Skin epidermis (tissue), 12 donors: ENCODE data around the gene BRPF1.

Source experiments
- H3K27ac ChIP-seq, 21 experiments: fragments of 200-600 bp; sonication (generic) in 11 of 21; one replicate each; pipeline ENCODE4 v1.5.0; 2020; ENCODE audit warnings: mild to moderate bottlenecking in 3 of 21, inconsistent platforms in 2 of 21, moderate library complexity in 2 of 21
- H3K4me3 ChIP-seq, 7 experiments: fragments of 200-600 bp; sonication (generic) in 2 of 7; one replicate each; pipeline ENCODE4 v1.5.0; 2020; ENCODE audit warnings: inconsistent platforms in 2 of 7, mild to moderate bottlenecking in 2 of 7, moderate library complexity in 1 of 7

BRPF1 gene

DNA sequence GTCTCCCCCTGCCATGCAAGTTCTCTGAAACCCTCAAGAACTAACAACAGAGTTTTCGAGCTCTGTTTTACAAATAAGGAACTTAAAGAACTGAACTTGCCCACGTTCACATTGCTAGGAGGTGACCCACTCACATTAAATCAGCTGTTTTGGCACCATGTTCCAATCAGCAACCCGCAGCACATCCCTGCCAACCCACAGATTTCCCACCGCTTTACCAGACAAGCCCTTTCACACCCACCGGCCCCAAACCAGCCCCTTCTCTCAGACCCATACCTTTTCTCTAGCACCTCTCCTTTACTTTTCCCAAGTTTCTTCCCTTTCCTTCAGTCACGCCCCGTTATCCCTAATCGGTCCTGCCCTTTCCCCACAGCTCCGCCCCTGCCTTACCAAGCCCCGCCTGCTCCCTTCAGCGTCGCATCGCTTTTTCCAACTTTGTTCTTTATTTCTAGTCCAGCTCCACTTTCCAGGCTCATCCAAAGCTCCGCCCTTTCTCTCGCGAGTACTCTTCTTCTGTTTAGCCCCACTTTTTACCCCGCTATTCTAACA lies 804 bp upstream of the BRPF1 start:
- peak overlapping the region; percentile 70 to 100 (median 92) for H3K4me3 ChIP-seq
- peak overlapping the region in 20 of 21 experiments; percentile 27 to 100 (median 98) for H3K27ac ChIP-seq

DNA sequence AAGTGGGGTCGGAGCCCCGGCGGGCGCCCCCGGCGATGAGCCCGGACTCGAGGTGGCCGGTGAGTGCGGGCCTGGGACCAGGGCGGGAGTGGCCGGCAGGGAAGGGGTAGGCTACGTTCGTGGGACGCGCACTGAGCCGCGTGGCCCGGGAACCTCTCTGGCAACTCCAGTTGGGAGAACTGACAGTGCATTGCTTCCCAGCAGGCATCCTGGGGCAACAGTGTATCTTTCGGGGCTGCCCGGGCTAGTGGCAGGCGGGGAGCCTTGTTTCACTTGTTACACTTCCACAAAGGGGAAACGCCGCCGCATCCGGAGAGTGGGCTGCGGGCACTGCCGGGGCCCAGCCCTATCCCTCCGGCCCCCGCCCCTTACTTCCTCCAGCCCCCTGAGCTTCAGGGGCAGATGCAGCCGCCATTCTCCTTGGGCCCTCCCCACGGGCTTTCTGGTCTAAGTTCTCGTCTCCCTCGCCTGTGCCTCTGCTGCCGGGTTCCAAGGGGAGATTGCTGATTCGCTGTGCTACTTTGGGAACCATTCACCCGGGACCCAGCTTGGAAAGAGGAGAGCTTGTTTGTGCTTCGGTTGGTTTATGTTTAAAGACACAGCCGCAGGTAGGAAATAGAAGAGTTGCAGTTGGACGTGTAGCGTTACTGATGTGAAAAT lies 675 bp downstream of the BRPF1 start:
- peak overlapping the region; percentile 93 to 100 (median 99) for H3K27ac ChIP-seq

DNA sequence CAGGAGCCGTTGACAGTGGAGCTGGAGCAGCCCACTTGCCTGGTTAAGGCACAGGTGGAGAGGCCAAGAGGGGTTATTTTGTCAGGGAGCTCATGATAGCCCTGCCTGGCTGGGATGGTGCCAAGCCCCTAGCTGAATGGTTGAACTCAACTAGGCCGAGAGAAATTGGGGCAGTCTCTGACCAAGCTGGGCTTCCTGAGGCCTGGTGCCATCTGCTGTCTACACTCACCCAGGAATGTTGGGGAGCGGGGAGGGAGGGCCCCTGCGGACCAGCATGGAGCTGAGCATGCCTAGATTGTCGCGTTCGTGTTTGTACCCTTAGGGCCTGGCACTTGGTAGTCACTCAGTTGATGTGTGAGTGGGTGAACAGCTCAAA lies 1.2 kb downstream of the BRPF1 start:
- Histone ChIP-seq H3K27ac (peak overlapping the region in 18 of 21 experiments; percentile 93 to 100 (median 99)), H3K4me3 (peak overlapping the region; percentile 70 to 100 (median 92))

More for the DNA sequence above, 675 bp downstream of the BRPF1 start:
- peak overlapping the region; percentile 70 to 100 (median 92) for H3K4me3 ChIP-seq

DNA sequence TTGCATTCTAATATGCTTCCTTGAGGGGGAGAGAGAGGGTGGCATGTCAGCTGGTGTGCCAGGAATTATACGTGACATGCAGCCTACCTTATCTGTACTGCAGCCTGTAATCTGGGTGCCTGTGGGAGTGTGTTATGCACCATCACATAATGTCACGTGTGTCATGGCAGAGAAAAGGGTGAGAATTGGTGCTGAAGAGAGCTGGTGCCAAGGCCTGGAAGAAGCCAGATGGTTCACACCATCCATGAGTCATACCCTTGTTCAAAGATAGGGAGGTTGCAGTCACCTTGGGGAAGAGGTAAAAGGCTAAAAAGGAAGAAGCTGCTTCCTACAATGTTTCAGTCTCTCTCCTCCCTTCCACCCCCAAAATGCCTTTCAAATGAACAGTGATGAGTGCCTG lies 5.3 kb downstream of the BRPF1 start:
- Histone ChIP-seq H3K4me3 (no peak overlapping the region), H3K27ac (no peak overlapping the region)

DNA sequence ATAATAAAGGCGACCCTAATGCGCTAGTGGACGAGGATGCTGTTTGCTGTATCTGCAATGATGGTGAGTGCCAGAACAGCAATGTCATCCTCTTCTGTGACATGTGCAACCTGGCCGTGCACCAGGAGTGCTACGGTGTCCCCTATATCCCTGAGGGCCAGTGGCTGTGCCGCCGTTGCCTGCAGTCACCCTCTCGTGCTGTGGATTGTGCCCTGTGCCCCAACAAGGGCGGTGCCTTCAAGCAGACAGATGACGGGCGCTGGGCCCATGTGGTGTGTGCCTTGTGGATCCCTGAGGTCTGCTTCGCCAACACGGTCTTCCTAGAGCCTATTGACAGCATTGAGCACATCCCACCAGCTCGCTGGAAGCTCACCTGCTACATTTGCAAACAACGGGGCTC lies 7.6 kb downstream of the BRPF1 start:
- no peak overlapping the region for H3K27ac ChIP-seq
- H3K4me3 ChIP-seq, result no peak overlapping the region

DNA sequence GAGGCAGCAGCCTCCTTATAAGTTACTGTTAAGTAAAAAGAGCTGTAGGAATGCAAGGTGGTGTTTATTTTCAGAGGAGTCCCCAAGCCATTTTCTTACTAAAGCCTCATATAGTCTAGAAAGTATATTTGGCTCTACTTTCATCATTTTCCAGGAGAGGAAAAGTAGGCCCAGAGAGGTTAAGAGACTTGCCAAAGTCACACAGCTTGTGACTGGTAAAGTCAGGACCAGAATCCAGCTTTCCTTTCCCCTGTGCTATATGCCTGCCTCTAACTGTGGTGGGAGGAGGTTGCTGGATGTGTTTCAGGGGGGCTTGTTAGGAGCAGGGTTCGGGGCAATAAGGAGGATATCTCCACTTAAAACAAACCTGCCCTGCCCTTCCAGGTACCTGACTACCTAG lies 11.0 kb downstream of the BRPF1 start:
- H3K27ac ChIP-seq, result no peak overlapping the region
- no peak overlapping the region for H3K4me3 ChIP-seq

DNA sequence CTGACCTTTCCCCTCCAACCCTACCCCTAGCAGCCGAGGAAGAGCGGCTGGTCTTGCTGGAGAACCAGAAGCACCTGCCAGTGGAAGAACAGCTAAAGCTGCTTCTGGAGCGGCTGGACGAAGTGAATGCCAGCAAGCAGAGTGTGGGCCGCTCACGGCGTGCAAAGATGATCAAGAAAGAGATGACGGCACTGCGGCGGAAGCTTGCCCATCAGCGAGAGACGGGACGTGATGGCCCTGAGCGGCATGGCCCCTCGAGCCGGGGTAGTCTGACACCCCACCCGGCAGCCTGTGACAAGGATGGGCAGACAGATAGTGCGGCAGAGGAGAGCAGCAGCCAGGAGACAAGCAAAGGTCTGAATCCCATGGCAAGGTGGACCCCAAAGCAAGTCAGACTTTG lies 12.0 kb downstream of the BRPF1 start:
- Histone ChIP-seq H3K4me3 (no peak overlapping the region), H3K27ac (no peak overlapping the region)

DNA sequence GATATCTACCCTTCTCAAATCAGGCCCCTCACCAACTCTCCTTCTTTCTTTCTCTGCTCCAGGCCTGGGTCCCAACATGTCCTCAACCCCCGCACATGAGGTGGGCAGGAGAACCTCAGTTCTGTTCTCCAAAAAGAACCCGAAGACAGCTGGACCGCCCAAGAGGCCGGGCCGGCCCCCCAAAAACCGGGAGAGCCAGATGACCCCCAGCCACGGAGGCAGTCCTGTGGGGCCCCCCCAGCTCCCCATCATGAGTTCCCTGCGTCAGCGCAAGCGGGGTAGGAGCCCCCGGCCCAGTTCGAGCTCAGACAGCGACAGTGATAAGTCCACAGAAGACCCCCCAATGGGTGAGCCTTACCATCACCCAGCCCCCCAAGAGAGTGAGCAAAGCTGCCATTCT lies 12.6 kb downstream of the BRPF1 start:
- Histone ChIP-seq H3K27ac (no peak overlapping the region), H3K4me3 (no peak overlapping the region)

DNA sequence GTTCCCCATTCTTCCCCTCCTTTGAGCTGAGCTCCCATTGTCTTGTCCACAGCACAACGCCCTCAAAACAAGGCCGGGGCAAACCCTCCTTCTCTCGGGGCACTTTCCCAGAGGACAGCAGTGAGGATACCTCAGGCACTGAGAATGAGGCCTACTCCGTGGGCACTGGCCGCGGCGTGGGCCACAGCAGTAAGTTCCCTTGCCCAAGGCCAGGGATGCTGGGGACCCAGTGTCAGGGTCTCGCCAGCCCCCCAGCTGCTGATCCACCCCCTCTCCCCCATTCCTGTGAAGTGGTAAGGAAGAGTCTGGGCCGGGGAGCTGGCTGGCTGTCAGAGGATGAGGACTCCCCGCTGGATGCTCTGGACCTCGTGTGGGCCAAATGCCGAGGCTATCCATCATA lies 14.0 kb downstream of the BRPF1 start:
- no peak overlapping the region for H3K27ac ChIP-seq
- H3K4me3 ChIP-seq, result no peak overlapping the region

DNA sequence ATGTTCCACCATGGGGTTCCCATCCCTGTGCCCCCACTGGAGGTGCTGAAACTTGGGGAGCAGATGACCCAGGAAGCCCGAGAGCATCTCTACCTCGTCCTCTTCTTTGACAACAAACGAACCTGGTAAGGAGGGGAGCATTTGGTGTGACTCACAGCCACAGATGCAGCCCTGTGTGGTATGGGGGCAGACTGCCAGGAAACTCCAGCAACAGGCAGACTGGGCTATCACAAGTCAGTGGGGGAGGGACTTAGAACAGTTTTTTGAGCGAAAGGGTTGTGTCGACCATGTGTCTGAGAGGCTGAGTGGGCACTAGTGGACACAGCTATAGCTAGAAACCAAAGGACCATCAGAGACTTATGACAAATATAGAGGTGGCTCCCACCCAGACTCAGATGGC lies 14.8 kb downstream of the BRPF1 start:
- Histone ChIP-seq H3K4me3 (no peak overlapping the region), H3K27ac (no peak overlapping the region)

DNA sequence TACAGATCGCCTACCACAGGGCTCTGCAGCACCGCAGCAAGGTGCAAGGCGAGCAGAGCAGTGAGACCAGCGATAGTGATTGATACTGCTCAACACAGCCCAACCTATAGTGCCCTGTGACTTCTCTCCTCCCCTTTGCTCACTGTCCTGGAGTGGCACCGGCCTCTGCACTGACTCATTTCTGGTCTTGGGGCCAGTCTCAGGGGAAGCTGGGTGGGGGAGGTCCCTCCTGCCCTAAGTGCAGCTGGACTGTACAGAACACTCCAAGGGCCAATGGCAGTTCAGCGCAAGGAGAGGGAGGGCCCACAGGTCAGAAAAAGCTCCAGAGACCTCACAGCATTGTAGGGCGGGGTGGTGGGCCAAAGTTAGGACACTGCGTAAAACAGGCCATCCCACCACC lies 15.7 kb downstream of the BRPF1 start:
- no peak overlapping the region for H3K27ac ChIP-seq
- H3K4me3 ChIP-seq, result no peak overlapping the region

DNA sequence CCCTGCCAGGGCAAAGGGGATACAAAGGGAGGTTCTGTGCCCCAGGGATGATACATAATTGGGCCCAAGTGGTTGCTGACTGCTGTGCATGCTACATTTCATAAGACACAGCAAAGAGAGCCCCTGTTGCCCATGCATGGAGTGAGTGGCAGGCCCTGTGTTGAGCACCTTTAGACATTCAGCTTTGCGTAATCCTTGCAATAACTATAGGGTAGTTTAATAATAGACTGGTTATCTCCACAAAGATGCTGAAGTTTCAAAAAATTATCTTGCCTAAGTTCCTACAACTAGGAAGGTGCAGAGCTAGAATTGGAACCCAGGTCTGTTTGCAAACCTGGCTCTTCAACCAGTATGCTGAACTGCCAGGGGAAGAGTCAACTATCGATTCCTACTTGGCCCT lies 16.5 kb downstream of the BRPF1 start:
- no peak overlapping the region for H3K27ac ChIP-seq

DNA sequence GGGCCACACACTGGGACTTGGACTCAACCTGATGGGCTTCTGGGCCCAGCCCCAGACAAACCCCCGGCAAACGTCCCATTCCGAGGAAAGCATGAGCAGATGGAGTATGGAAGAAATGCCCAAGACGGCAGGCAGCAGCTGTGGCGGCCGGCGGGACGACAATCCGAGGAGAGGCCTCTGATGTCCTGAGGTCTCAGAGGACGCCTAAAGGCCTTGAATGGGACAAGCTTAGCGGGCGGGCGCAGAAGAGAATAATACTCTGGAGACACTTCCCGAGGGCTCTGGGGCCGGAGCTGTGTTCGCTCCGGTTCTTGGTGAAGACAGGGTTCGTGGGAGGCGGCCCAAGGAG lies 17.7 kb downstream of the BRPF1 start:
- peak overlapping the region; percentile 26 to 97 (median 86) for H3K27ac ChIP-seq
- peak overlapping the region; percentile 45 to 68 (median 60) for H3K4me3 ChIP-seq

More for the DNA sequence above, 16.5 kb downstream of the BRPF1 start:
- H3K4me3 ChIP-seq, result no peak overlapping the region

DNA sequence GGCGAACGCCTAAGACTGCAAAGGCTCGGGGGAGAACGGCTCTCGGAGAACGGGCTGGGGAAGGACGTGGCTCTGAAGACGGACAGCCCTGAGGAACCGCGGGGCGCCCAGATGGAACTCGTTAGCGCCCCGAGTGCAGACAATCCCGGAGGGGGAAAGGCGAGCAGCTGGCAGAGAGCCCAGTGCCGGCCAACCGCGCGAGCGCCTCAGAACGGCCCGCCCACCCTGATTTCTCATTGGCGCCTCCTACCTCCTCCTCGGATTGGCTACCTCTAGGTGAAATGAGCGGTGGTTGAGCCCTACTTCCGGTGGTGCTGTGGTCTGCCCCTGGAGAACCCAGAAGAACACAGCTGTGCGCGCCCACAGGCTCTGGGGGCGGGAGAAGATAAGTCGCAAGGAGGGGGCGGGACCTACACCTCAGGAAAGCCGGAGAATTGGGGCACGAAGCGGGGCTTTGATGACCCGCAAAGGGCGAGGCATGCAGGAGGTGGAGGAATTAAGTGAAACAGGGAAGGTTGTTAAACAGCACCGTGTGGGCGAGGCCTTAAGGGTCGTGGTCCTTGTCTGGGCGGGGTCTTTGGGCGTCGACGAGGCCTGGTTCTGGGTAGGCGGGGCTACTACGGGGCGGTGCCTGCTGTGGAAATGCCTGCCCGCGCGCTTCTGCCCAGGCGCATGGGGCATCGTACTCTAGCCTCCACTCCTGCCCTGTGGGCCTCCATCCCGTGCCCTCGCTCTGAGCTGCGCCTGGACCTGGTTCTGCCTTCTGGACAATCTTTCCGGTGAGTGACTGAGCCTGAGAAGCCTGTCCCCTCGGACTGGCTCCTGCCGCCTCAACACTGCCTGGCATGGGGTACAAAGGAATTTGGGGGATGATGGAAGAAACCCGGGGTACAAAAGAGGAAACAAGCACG lies 18.4 kb downstream of the BRPF1 start, which contains the start of gene OGG1:
Gene OGG1, plus strand, starts transcription at position 308 of the 911 bp plus-strand sequence. Its CDS starts 335 bp downstream, at position 643.
- Histone ChIP-seq H3K4me3 (peak within 1 kb of the TSS; percentile 45 to 68 (median 60)), H3K27ac (peak within 1 kb of the TSS; percentile 57 to 97 (median 86))

DNA sequence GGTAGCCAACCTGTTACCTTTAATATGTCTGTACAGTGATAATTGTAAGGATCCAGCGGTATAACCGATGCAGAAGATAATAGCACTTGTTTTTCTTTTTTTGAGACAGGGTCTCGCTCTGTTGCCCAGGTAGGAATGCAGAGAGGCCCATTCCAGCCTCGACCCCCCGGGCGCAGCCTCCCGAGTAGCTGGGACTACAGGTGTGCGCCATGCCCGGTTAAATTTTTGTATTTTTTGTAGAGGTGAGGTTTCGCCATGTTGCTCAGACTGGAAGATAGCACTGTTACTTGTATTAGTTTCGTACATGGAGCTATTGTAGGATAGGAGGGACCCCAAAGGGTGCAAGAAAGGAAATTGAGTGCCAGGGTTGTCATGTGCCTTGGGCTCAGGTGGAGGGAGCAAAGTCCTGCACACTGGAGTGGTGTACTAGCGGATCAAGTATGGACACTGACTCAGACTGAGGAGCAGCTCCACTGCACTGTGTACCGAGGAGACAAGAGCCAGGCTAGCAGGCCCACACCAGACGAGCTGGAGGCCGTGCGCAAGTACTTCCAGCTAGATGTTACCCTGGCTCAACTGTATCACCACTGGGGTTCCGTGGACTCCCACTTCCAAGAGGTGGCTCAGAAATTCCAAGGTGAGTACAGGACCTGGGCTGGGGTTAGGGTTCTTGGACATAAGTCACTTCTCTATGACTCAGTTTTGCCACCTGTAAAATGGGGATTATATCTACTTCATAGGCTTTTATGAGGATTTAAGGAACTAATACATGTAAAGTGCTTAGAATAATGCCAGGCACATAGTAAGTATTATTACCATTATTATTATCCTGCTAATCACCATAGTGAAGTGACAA lies 19.2 kb downstream of the BRPF1 start:
- peak overlapping the region; percentile 31 to 97 (median 86) for H3K27ac ChIP-seq
- H3K4me3 ChIP-seq, result peak overlapping the region; percentile 45 to 68 (median 60)

DNA sequence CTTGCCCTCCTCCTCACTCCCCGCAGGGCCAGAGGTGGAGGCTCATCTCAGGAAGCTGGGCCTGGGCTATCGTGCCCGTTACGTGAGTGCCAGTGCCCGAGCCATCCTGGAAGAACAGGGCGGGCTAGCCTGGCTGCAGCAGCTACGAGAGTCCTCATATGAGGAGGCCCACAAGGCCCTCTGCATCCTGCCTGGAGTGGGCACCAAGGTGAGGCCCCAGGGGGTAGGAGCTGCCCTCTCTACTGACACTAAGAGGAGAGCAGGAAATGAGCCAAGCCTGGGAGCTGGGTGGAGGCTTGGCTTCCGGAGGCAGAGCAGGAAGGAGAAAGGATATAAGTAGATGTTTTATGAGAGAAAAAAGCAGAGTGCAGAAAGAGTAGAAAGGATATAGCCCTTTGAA lies 23.1 kb downstream of the BRPF1 start:
- no peak overlapping the region for H3K4me3 ChIP-seq
- peak overlapping the region in 14 of 21 experiments; percentile 4 to 66 (median 34) for H3K27ac ChIP-seq

DNA sequence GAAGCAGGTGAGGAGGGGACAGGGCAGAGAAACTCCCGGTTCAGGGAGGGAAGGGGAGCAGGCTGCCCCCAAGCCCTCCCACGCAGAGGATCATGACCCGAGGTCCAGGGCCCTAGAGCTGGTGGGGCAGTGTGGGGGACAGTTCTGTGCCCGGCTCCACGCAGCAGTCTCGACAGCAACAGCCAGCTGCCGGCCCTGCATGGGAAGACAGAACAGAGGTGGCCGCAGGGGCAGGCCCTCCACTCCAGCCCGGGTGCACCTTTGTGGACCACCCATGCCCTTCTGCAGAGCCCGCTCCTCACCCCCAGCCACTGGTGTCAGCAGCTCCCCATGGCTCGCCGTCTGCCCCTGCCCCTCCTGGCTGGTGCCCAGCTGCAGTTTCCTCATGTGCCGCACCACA lies 25.9 kb downstream of the BRPF1 start:
- H3K27ac ChIP-seq, result no peak overlapping the region
- no peak overlapping the region for H3K4me3 ChIP-seq

DNA sequence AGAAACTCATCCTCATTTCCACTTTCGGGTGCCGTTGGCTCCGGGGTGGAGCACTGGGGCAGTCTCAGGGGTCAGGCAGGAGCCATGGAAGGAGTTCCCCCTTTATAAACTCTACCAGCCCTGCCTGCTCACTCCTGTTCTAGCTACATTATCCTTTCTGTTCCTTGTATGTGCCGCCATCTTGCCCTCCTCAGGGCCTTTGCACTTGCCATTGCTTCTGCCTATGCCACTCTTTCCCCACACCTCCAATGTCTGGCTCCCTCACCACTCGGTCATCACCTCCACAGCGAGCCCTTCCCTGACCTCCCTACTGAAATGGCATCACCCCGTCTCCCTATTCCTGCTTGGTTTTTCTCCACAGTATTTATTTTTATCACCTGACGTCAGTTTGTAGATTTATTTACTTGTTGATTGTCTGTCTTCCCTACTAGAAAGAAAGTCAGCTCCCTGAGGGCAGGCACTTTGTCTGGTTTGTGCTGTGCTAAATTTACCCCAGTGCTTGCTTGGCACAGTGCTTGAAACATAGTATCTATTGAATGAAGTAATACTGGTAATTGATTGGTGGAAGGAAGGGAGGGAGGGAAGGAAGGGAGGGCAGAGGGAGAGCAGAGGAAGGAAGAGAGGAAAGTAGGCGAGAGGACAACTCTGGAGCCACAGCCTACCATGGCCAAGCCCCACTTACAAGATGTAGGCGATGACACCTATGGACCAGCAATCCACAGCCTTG lies 29.4 kb downstream of the BRPF1 start:
- Histone ChIP-seq H3K27ac (no peak overlapping the region), H3K4me3 (no peak overlapping the region)

DNA sequence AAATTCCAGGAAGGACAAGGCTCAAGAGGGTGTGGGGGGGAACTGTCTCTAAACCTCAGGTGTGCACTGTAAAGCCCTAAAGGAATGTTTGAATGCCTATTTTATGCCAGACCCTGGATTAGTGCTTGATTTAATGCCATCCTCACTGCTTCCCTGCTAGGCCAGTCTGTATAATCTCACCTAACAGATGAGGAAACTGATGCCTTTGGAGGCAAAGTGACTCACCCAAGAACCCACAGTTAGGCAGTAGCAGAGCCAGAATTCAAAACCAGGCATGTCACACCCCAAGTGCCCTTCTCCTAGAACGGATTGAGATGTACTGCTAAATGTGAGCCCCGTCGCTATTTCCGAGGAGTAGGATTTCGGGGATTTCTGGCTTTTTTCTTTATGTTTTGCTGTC lies 30.4 kb downstream of the BRPF1 start:
- no peak overlapping the region for H3K4me3 ChIP-seq
- H3K27ac ChIP-seq, result no peak overlapping the region
